Natural killer cell (primary cell): ENCODE data around the gene NEGR1. TPM values are rescaled to one million over a fixed set of nuclear protein-coding genes. Genes with fewer than 3 reads are reported as not detected.

Source experiments
- ATAC-seq, 3 donors: fragments of 150-1000 bp in 2 of 3; fragments of 200-7000 bp in 1 of 3; cut with Tn5 transposase; 1 replicate in 1 of 3; 2 replicates in 2 of 3; pipeline ENCODE4 v1.10.0; 2021; ENCODE audit warnings: mild to moderate bottlenecking in 2 of 3, moderate library complexity in 2 of 3
- DNase-seq, 2 donors: peaks; one replicate each; pipeline versions ENCODE4 v3.0.0 to v3.0.0-alpha.2; 2013 to 2021; ENCODE audit warnings: mixed read lengths in 1 of 2
- H3K27ac ChIP-seq: one replicate; pipeline ENCODE4 v1.5.1; 2013; ENCODE audit warnings: mild to moderate bottlenecking, low read length
- H3K27me3 ChIP-seq: one replicate; pipeline ENCODE4 v1.6.1; 2013; ENCODE audit warnings: low read length; ENCODE audit not compliant: control insufficient read depth, insufficient read depth
- H3K36me3 ChIP-seq: one replicate; pipeline ENCODE4 v1.6.1; 2013; ENCODE audit warnings: low read length; ENCODE audit not compliant: control insufficient read depth, insufficient read depth
- H3K4me1 ChIP-seq: one replicate; pipeline ENCODE4 v1.6.1; 2013; ENCODE audit warnings: low read length; ENCODE audit not compliant: control insufficient read depth, insufficient read depth
- H3K4me3 ChIP-seq: one replicate; pipeline ENCODE4 v1.5.1; 2013; ENCODE audit warnings: low read length
- H3K9me3 ChIP-seq: one replicate; pipeline ENCODE4 v1.6.1; 2013; ENCODE audit warnings: low read length; ENCODE audit not compliant: control insufficient read depth, insufficient read depth
- H3K27ac Mint-ChIP-seq, 2 donors: one replicate each; pipeline ENCODE4 v1.8.0; 2022; ENCODE audit warnings: mild to moderate bottlenecking in 2 of 2, mixed read lengths in 2 of 2, moderate library complexity in 1 of 2
- H3K27me3 Mint-ChIP-seq, 2 donors: one replicate each; pipeline ENCODE4 v1.8.0; 2022; ENCODE audit warnings: low read depth in 2 of 2, mixed read lengths in 2 of 2
- H3K36me3 Mint-ChIP-seq: one replicate; pipeline ENCODE4 v1.8.0; 2022; ENCODE audit warnings: mixed read lengths
- H3K4me1 Mint-ChIP-seq, 2 donors: one replicate each; pipeline ENCODE4 v1.8.0; 2022; ENCODE audit warnings: mixed read lengths in 2 of 2
- H3K4me3 Mint-ChIP-seq: one replicate; pipeline ENCODE4 v1.8.0; 2022; ENCODE audit warnings: mild to moderate bottlenecking, moderate library complexity, mixed read lengths
- H3K9me3 Mint-ChIP-seq, 2 donors: one replicate each; pipeline ENCODE4 v1.8.0; 2022; ENCODE audit warnings: mixed read lengths in 2 of 2
- CTCF ChIP-seq: fragments of 200-600 bp; IDR thresholded peaks from one replicate; pipeline ENCODE4 v1.8.0; 2022; ENCODE audit warnings: antibody characterized with exemption
- WGBS: methylation state at CpG from one replicate; pipeline ENCODE4 v1.1.7; 2013; ENCODE audit warnings: missing lambda C conversion rate; ENCODE audit not compliant: insufficient coverage; 5-methylcytosine and 5-hydroxymethylcytosine counted together
- intact Hi-C: fragments of 100-400 bp; cut with micrococcal nuclease; formaldehyde crosslinking; loops from one replicate; pipeline ENCODE4 v1.14.2; 2022
- total RNA-seq, 4 donors: library from RNA; stranded (reverse); fragments of 120-200 nt in 1 of 4; gene quantifications; one replicate each; pipeline versions ENCODE4 v1.2.3 to v1.2.4, GENCODE V29; 2013 to 2022

Gene NEGR1
- total RNA-seq, 3 donors from 2014 or later (not counting 1 experiment from before 2014, with no cell fraction given): 0.55 to 1.3 TPM; not detected in 1

- intact Hi-C loops: no loop called here
- no peaks in the 10 kb centered on the region for H3K4me1 Mint-ChIP-seq
Observed at GRCh38 chr1:72003092-72003491, 279.2 kb downstream of the NEGR1 start.

GRCh38 chr1:72000809-72001208, 281.5 kb downstream of the NEGR1 start:
- DNase-seq (no peak), ATAC-seq (no peak)
- Histone ChIP-seq H3K27ac (no peak overlapping the region), H3K36me3 (no peaks in the 10 kb centered on the region), H3K9me3 (no peaks in the 10 kb centered on the region), H3K4me3 (no peak overlapping the region), H3K4me1 (no peaks in the 10 kb centered on the region), H3K27me3 (no peaks in the 10 kb centered on the region)
- Mint-ChIP-seq H3K36me3 (no peaks in the 10 kb centered on the region), H3K27me3 (no peaks in the 10 kb centered on the region), H3K4me1 (no peaks in the 10 kb centered on the region), H3K4me3 (no peak overlapping the region), H3K27ac (no peak overlapping the region), H3K9me3 (peaks cover 6 to 7% of the 10 kb centered on the region in 2 donors)
- intact Hi-C loops: no loop called here
- WGBS: 86% methylated on average over 4 of the region's 4 CpGs
- TF ChIP-seq CTCF: no peak

More at GRCh38 chr1:72003092-72003491, 279.2 kb downstream of the NEGR1 start:
- Mint-ChIP-seq H3K27me3 (no peaks in the 10 kb centered on the region), H3K27ac (no peak overlapping the region), H3K36me3 (no peaks in the 10 kb centered on the region), H3K4me3 (no peak overlapping the region), H3K9me3 (peaks cover 0 to 2% of the 10 kb centered on the region in 2 donors)
- WGBS: 93% methylated on average over 3 of the region's 3 CpGs
- no peaks in the 10 kb centered on the region for H3K27me3 ChIP-seq
- H3K27ac ChIP-seq: no peak overlapping the region
- H3K9me3 ChIP-seq: no peaks in the 10 kb centered on the region
- DNase-seq: no peak
- no peak for ATAC-seq
- H3K36me3 ChIP-seq: no peaks in the 10 kb centered on the region
- H3K4me1 ChIP-seq: no peaks in the 10 kb centered on the region
- no peak overlapping the region for H3K4me3 ChIP-seq
- TF ChIP-seq CTCF: no peak

- H3K4me3 ChIP-seq: no peak overlapping the region
- no peaks in the 10 kb centered on the region for H3K27me3 Mint-ChIP-seq
- intact Hi-C loops: no loop called here
- H3K36me3 Mint-ChIP-seq: no peaks in the 10 kb centered on the region
- H3K36me3 ChIP-seq: no peaks in the 10 kb centered on the region
- no peaks in the 10 kb centered on the region for H3K4me1 ChIP-seq
- no peaks in the 10 kb centered on the region for H3K4me1 Mint-ChIP-seq
- H3K4me3 Mint-ChIP-seq: no peak overlapping the region
- DNase-seq: no peak
- no peak overlapping the region for H3K27ac Mint-ChIP-seq
- WGBS: 68% methylated on average over 2 of the region's 3 CpGs
- no peaks in the 10 kb centered on the region for H3K9me3 ChIP-seq
- H3K9me3 Mint-ChIP-seq: peaks cover 12% of the 10 kb centered on the region in 2 donors
- no peaks in the 10 kb centered on the region for H3K27me3 ChIP-seq
- ATAC-seq: no peak
- no peak overlapping the region for H3K27ac ChIP-seq
- TF ChIP-seq CTCF: no peak
Observed at GRCh38 chr1:71994646-71995045, 287.7 kb downstream of the NEGR1 start.

GRCh38 chr1:71987181-71987580, 295.2 kb downstream of the NEGR1 start:
- Mint-ChIP-seq H3K27ac (no peak overlapping the region), H3K36me3 (no peaks in the 10 kb centered on the region), H3K4me3 (no peak overlapping the region), H3K9me3 (peaks cover 6 to 12% of the 10 kb centered on the region in 2 donors), H3K27me3 (no peaks in the 10 kb centered on the region), H3K4me1 (no peaks in the 10 kb centered on the region)
- 94% methylated on average over 5 of the region's 6 CpGs for WGBS
- H3K4me1 ChIP-seq: no peaks in the 10 kb centered on the region
- no peaks in the 10 kb centered on the region for H3K36me3 ChIP-seq
- ATAC-seq (no peak), DNase-seq (no peak)
- no peaks in the 10 kb centered on the region for H3K9me3 ChIP-seq
- no peak for TF ChIP-seq CTCF
- no peak overlapping the region for H3K27ac ChIP-seq
- intact Hi-C loops: no loop called here
- no peak overlapping the region for H3K4me3 ChIP-seq
- H3K27me3 ChIP-seq: no peaks in the 10 kb centered on the region
